SU-DHL-6 (cell line): ENCODE measurements around the gene ESR1.

Source experiments
- H2AFZ ChIP-seq: fragments of 200-600 bp; sonication (generic); 2 replicates; pipeline ENCODE4 v1.6.1; 2014; ENCODE audit warnings: low read depth, mild to moderate bottlenecking, moderate library complexity, mixed read lengths, antibody characterized with exemption, low read length; ENCODE audit not compliant: severe bottlenecking
- H3F3A ChIP-seq: fragments of 200-600 bp; shearing (Covaris generic); 2 replicates; pipeline ENCODE4 v1.6.0; 2016; ENCODE audit warnings: antibody characterized with exemption, mild to moderate bottlenecking; ENCODE audit not compliant: insufficient read depth
- H3K27ac ChIP-seq: fragments of 200-600 bp; sonication (generic); 2 replicates; pipeline ENCODE4 v1.5.1; 2016; ENCODE audit warnings: low read depth, mild to moderate bottlenecking, low read length, moderate library complexity, mixed read lengths
- H3K27me3 ChIP-seq: fragments of 200-600 bp; sonication (generic), shearing (Covaris generic); 2 replicates; pipeline ENCODE4 v1.6.0; 2014; ENCODE audit warnings: mild to moderate bottlenecking, low read length
- H3K36me3 ChIP-seq: fragments of 200-600 bp; sonication (generic); 2 replicates; pipeline ENCODE4 v1.6.1; 2014; ENCODE audit warnings: mild to moderate bottlenecking, low read length, mixed read lengths
- H3K4me2 ChIP-seq: fragments of 300-600, 200-600 bp; shearing (Covaris generic), sonication (generic); 2 replicates; pipeline ENCODE4 v1.6.0; 2014; ENCODE audit warnings: low read length, low read depth, mild to moderate bottlenecking; ENCODE audit not compliant: poor library complexity, severe bottlenecking
- H3K4me3 ChIP-seq: fragments of 200-600 bp; sonication (generic); 2 replicates; pipeline ENCODE4 v1.5.1; 2014; ENCODE audit warnings: antibody characterized with exemption, low read length, mild to moderate bottlenecking, mixed read lengths; ENCODE audit not compliant: insufficient read depth, poor library complexity, severe bottlenecking
- H3K79me2 ChIP-seq: fragments of 200-600 bp; sonication (generic); 2 replicates; pipeline ENCODE4 v1.6.1; 2014; ENCODE audit warnings: mild to moderate bottlenecking, low read length, moderate library complexity; ENCODE audit not compliant: insufficient read depth
- H3K9ac ChIP-seq: fragments of 200-600 bp; sonication (generic); 2 replicates; pipeline ENCODE4 v1.7.0; 2014; ENCODE audit warnings: mild to moderate bottlenecking, low read length
- H3K9me2 ChIP-seq: fragments of 200-600 bp; sonication (generic); replicated peaks from 2 replicates; pipeline ENCODE4 v1.6.1; 2014; ENCODE audit warnings: low read length; ENCODE audit not compliant: insufficient read depth
- H3K9me3 ChIP-seq: fragments of 200-600 bp; sonication (generic); 2 replicates; pipeline ENCODE4 v1.6.1; 2014; ENCODE audit warnings: low read length, mixed read lengths; ENCODE audit not compliant: insufficient read depth
- H4K20me1 ChIP-seq: fragments of 200-600 bp; sonication (generic); 2 replicates; pipeline ENCODE4 v1.6.1; 2014; ENCODE audit warnings: low read depth, mild to moderate bottlenecking, antibody characterized with exemption, low read length, moderate library complexity, mixed read lengths
- EZH2phosphoT487 ChIP-seq: fragments of 200-600 bp; sonication (generic), shearing (Covaris generic); conservative IDR thresholded peaks from 2 replicates; pipeline ENCODE4 v1.6.1; 2018; ENCODE audit warnings: mild to moderate bottlenecking, antibody characterized with exemption, low read length, moderate library complexity, mixed read lengths
- TF ChIP-seq, protein P1 (sequence below): fragments of 200-600 bp; sonication (generic); IDR thresholded peaks from one replicate; pipeline ENCODE4 v1.5.1; 2017; ENCODE audit warnings: antibody characterized with exemption, mild to moderate bottlenecking, low read length, moderate library complexity; ENCODE audit not compliant: insufficient read depth, poor library complexity, severe bottlenecking

ESR1 gene

DNA sequence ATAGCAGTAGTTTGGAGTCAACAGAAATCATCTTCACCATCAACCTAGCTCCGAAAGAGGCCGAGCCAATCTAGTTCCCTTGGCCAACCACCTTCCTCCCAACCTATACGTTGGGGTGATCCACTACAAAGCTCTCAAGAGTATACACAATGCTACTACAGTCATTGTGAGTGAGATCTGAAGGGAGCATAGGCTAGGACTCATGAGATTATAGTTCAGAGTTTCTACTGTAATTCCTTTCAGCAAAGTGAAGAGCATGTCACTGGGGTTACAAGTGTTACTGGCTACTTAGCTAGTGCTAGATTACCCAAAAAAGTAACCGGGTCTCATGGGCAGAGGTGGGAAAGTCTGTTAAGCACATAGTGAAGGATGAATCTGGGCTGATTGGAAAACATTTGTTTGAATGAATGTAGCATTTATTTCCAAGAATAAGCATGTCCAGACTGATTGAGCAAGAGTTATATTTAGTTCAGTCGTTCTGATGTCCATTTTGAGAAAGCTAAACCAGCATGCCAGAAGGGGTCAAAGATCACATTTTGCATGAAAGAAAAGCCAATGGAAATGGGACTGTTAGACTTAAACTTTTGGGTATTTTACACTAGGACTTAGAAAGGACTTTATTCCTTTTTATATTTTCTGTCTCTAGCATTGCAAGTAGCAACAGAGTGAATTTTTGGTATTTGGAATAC, 10.5 kb upstream of the ESR1 start:
- Histone ChIP-seq H2AFZ (no peak overlapping the region), H3K79me2 (no peaks in the 10 kb centered on the region), H3K9me2 (no peaks in the 10 kb centered on the region), H3K36me3 (no peaks in the 10 kb centered on the region), H3K27me3 (no peaks in the 10 kb centered on the region), H3K9ac (no peak overlapping the region), H3F3A (no peaks in the 10 kb centered on the region), H3K27ac (no peak overlapping the region), H4K20me1 (no peaks in the 10 kb centered on the region), H3K4me2 (no peak overlapping the region), H3K9me3 (no peaks in the 10 kb centered on the region), H3K4me3 (no peak overlapping the region)
- TF ChIP-seq, protein P1, sequence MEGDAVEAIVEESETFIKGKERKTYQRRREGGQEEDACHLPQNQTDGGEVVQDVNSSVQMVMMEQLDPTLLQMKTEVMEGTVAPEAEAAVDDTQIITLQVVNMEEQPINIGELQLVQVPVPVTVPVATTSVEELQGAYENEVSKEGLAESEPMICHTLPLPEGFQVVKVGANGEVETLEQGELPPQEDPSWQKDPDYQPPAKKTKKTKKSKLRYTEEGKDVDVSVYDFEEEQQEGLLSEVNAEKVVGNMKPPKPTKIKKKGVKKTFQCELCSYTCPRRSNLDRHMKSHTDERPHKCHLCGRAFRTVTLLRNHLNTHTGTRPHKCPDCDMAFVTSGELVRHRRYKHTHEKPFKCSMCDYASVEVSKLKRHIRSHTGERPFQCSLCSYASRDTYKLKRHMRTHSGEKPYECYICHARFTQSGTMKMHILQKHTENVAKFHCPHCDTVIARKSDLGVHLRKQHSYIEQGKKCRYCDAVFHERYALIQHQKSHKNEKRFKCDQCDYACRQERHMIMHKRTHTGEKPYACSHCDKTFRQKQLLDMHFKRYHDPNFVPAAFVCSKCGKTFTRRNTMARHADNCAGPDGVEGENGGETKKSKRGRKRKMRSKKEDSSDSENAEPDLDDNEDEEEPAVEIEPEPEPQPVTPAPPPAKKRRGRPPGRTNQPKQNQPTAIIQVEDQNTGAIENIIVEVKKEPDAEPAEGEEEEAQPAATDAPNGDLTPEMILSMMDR: no peak
- TF ChIP-seq EZH2phosphoT487: no peak

DNA sequence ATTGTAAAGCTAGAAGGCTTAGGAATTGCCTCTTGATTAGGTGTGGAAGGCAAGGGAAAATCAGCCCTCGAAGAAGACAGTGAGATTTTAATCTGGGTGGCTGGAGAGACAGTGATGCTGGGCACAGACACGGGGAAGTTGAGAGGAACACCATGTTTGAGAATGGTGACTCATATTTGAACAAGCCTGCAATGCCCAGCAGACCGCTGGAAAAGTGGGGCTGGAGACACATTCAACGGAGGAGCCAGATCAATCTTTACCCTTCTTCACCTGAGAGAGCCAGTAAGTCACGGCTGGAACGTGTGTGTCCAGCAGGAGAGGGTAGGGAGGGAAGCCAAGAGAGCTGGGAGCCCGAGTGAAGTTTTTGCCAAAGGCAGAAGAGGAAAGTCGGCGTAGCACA, 3.7 kb upstream of the ESR1 start:
- no peak overlapping the region for H3K9ac ChIP-seq
- H3K27ac ChIP-seq: no peak overlapping the region
- no peaks in the 10 kb centered on the region for H3K27me3 ChIP-seq
- H4K20me1 ChIP-seq: no peaks in the 10 kb centered on the region
- no peaks in the 10 kb centered on the region for H3K36me3 ChIP-seq
- H3K4me2 ChIP-seq: no peak overlapping the region
- no peaks in the 10 kb centered on the region for H3K79me2 ChIP-seq
- no peak overlapping the region for H2AFZ ChIP-seq
- no peak overlapping the region for H3K4me3 ChIP-seq
- no peaks in the 10 kb centered on the region for H3K9me3 ChIP-seq
- TF ChIP-seq, protein P1: no peak
- no peak for TF ChIP-seq EZH2phosphoT487
- no peaks in the 10 kb centered on the region for H3K9me2 ChIP-seq
- H3F3A ChIP-seq: no peaks in the 10 kb centered on the region

DNA sequence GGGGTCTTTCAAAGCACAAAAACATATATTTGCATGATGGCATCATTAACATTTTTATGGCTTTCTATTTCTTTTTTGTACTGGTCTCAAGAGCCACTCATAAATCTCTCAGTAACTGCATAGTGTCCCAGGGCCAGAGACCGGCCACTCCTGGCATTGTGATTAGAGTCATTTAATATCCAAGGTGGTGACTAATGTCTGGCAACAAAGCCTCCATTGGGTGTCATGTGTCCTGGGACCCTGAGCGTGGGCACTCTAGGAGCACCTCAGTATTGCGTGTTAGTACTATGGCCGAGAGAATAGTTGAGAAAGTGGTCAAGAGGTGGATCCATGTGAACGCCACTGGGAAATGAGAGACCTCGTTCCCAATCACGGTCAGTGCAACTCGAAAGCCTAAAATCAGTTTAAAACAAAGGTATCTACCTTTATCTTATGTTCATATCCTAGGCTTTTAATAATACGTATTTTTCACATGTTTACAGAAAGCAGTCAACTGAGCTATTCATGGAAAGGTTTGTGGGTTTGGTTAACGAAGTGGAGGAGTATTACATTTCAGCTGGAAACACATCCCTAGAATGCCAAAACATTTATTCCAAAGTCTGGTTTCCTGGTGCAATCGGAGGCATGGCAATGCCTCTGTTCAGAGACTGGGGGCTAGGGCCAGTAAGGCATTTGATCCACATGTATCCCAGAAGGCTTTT, 2.7 kb upstream of the ESR1 start:
- Histone ChIP-seq H3K4me2 (no peak overlapping the region), H3K4me3 (no peak overlapping the region), H3K9me2 (no peaks in the 10 kb centered on the region), H3K79me2 (no peaks in the 10 kb centered on the region), H3F3A (no peaks in the 10 kb centered on the region), H3K9ac (no peak overlapping the region), H4K20me1 (no peaks in the 10 kb centered on the region), H3K27ac (no peak overlapping the region), H3K9me3 (no peaks in the 10 kb centered on the region), H3K27me3 (no peaks in the 10 kb centered on the region), H2AFZ (no peak overlapping the region), H3K36me3 (no peaks in the 10 kb centered on the region)
- TF ChIP-seq EZH2phosphoT487: no peak

DNA sequence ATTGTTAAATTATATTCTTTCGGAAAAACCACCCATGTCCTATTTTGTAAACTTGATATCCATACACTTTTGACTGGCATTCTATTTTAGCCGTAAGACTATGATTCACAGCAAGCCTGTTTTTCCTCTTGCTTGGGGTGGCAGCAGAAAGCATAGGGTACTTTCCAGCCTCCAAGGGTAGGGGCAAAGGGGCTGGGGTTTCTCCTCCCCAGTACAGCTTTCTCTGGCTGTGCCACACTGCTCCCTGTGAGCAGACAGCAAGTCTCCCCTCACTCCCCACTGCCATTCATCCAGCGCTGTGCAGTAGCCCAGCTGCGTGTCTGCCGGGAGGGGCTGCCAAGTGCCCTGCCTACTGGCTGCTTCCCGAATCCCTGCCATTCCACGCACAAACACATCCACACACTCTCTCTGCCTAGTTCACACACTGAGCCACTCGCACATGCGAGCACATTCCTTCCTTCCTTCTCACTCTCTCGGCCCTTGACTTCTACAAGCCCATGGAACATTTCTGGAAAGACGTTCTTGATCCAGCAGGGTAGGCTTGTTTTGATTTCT, 2.1 kb upstream of the ESR1 start:
- H3K27ac ChIP-seq: no peak overlapping the region
- H3K79me2 ChIP-seq: no peaks in the 10 kb centered on the region
- TF ChIP-seq, protein P1: no peak
- TF ChIP-seq EZH2phosphoT487: no peak
- H3K27me3 ChIP-seq: no peaks in the 10 kb centered on the region
- H3K4me2 ChIP-seq: no peak overlapping the region
- H3K4me3 ChIP-seq: no peak overlapping the region
- no peak overlapping the region for H2AFZ ChIP-seq
- no peaks in the 10 kb centered on the region for H3K9me3 ChIP-seq
- no peaks in the 10 kb centered on the region for H3K9me2 ChIP-seq
- no peaks in the 10 kb centered on the region for H4K20me1 ChIP-seq
- H3K9ac ChIP-seq: no peak overlapping the region
- H3K36me3 ChIP-seq: no peaks in the 10 kb centered on the region
- H3F3A ChIP-seq: no peaks in the 10 kb centered on the region
